DMS114 treated with DMSO at 0.1 percent for 48 hours (cell line): ENCODE results near the gene MIPOL1.
"Not testable (repeated sequence)": the region's sequence is repeated elsewhere in the genome, so short reads cannot be mapped to it uniquely, and the experiment has no call there.

Experiments used
- DNase-seq: peaks from one replicate; lab custom pipeline; 2025; ENCODE audit not compliant: unreplicated experiment; lab: John Stamatoyannopoulos, UW

MIPOL1 gene

GRCh38 chr14:37232907-37233481 is 35.3 kb downstream of the MIPOL1 start:
- peak; percentile 45 for DNase-seq

GRCh38 chr14:37234222-37234621 is 36.5 kb downstream of the MIPOL1 start:
- DNase-seq = no peak

GRCh38 chr14:37236044-37236443 is 38.3 kb downstream of the MIPOL1 start:
- DNase-seq = not testable (repeated sequence)

- no peak for DNase-seq
Observed at GRCh38 chr14:37237094-37237493, 39.4 kb downstream of the MIPOL1 start.

GRCh38 chr14:37237735-37238200 is 40.0 kb downstream of the MIPOL1 start:
- no peak for DNase-seq

- no peak for DNase-seq
Observed at GRCh38 chr14:37241198-37241597, 43.5 kb downstream of the MIPOL1 start.

GRCh38 chr14:37246427-37246829 is 48.7 kb downstream of the MIPOL1 start:
- peak; percentile 37 for DNase-seq

- no peak for DNase-seq
Observed at GRCh38 chr14:37247791-37248461, 50.2 kb downstream of the MIPOL1 start.

GRCh38 chr14:37251775-37252174 is 54.0 kb downstream of the MIPOL1 start:
- no peak for DNase-seq

GRCh38 chr14:37252434-37252833 is 54.7 kb downstream of the MIPOL1 start:
- no peak for DNase-seq

GRCh38 chr14:37253905-37254304 is 56.2 kb downstream of the MIPOL1 start:
- DNase-seq = no peak

- no peak for DNase-seq
Observed at GRCh38 chr14:37254411-37254947, 56.7 kb downstream of the MIPOL1 start.

GRCh38 chr14:37257501-37258070 is 59.8 kb downstream of the MIPOL1 start:
- no peak for DNase-seq

- no peak for DNase-seq
Observed at GRCh38 chr14:37262649-37263048, 64.9 kb downstream of the MIPOL1 start.

- DNase-seq = no peak
Observed at GRCh38 chr14:37263656-37264236, 66.0 kb downstream of the MIPOL1 start.

- DNase-seq = no peak
Observed at GRCh38 chr14:37268788-37269187, 71.1 kb downstream of the MIPOL1 start.

GRCh38 chr14:37270629-37271028 is 72.9 kb downstream of the MIPOL1 start:
- DNase-seq = no peak

GRCh38 chr14:37272569-37272968 is 74.8 kb downstream of the MIPOL1 start:
- DNase-seq = no peak

- no peak for DNase-seq
Observed at GRCh38 chr14:37274652-37275051, 76.9 kb downstream of the MIPOL1 start.

GRCh38 chr14:37275963-37276362 is 78.2 kb downstream of the MIPOL1 start:
- no peak for DNase-seq

GRCh38 chr14:37278636-37279538 is 81.2 kb downstream of the MIPOL1 start:
- DNase-seq = no peak
